Regular cardiac myocyte (primary cell): ENCODE data around the gene XPA. TPM values are rescaled to one million over a fixed set of nuclear protein-coding genes. Genes with fewer than 3 reads are reported as not detected.

Experiments used
- total RNA-seq: library from RNA; depleted of rRNA; stranded (reverse); fragments of >200 nt; gene quantifications from 2 replicates; pipeline ENCODE4 v1.2.3, GENCODE V29; 2014

The XPA gene
- total RNA-seq = 4.2 and 4.8 TPM in 2 replicates

DNA sequence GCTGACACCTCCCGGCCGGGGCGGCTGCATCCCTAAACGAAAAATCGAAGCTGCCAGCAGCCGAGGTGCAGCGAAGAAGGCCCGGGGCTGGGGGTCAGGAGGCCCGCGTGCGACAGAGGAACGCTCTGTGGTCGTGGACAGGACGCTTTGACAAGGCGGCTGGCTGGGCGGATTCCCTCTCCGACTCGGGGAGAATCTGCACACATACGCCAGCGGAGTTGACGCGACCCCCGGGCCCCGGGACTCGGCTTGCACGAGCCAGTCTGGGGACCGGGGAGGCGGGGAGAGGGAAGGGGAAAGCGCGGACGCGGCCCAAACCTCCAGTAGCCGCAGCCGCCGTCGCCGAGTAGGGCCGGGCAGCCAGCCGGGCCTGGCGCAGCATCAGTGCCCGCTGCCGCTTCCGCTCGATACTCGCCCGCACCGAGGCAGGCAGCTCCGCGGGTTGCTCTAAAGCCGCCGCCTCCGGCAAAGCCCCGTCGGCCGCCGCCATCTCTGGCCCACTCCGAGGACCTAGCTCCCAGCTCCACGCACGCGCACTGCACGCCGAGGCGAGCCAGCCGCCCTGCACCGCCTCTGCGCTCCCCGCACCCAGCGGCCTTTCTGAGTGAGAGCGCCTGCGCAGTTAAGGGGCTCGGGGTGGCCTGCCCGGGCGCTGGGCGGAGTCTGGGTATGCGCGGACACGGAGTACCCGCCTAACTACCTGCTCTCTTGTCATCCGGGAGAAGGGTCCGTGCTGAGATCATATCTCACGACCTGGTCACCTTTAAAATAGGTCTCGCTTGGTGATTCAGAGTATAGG lies at the start of gene XPA:
XPA (minus strand) TSS at position 538 of the 799 bp plus-strand sequence; CDS start at position 490, 48 bp downstream.

DNA sequence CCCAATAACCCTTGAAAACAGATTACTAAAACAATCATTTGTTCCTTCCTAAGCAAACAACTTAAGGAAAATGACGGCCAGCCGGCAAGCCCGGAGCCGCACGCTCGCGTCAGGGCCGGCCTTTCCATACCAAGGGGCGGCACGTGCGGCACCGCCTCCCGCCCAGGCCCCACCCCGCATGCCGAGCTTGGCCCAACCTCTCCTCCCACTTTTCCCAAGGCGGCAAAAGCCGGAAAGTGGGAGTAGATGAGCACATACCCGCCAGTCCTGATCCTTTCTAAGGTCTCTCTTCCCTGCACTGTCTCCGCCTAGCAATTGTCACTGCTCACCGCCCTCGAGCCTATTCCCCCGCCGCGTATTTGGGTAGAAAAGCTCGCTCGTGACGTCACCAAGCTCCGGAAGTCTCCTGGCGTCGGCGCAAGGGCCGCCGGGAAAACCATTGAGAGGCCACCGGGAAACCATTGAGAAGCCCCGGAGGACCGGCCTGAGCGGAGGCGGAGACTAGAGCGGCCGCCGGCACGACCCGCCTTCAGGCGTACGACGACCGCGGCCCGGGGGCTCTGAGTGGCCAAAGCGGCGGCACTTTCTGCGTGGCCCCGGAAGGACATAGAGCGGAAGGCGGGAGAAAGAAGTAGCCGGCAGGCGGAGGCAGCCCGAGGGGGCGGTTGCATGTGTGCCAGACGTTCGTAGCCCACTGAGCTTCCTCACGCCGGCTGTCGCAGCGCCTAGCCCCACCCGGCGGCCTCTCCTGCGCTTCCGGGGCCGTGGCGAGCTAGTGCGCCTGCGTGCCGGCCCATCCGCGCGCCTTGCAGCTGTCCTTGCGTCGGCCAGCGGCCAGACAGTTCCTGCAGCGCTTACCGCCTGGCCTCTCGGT lies 63.9 kb downstream of the XPA start, which contains the start of the genes NCBP1 and TSTD2:
NCBP1 (plus strand) TSS at position 837 of the 874 bp plus-strand sequence. CDS start 61 bp downstream, outside the sequence.
TSTD2 (minus strand) TSS at position 384 of the 874 bp plus-strand sequence. CDS start 5,806 bp downstream, outside the sequence.

Other genes starting within 250 kb of the XPA start
- gene TMOD1, start 195.7 kb downstream of the XPA start, total RNA-seq = under 0.01 and 0.28 TPM in 2 replicates
- 15.5 and 18.6 TPM in 2 replicates for gene TSTD2, start 64.0 kb downstream of the XPA start, total RNA-seq
- 39.5 and 83.2 TPM in 2 replicates for gene NCBP1, start 63.5 kb downstream of the XPA start, total RNA-seq
- under 0.01 TPM in 2 replicates for gene FOXE1, start 155.9 kb upstream of the XPA start, total RNA-seq
- gene TRMO, start 225.2 kb upstream of the XPA start, total RNA-seq = 10.7 and 17.3 TPM in 2 replicates
- gene HEMGN, start 240.8 kb upstream of the XPA start, total RNA-seq = not detected in 2 replicates